SU-DHL-6 (cell line): ENCODE data around the gene LOXHD1.

ENCODE experiments used
- CTCF ChIP-seq: fragments of 200-600 bp; sonication (generic); IDR thresholded peaks from one replicate; pipeline ENCODE4 v1.5.1; 2017; ENCODE audit warnings: antibody characterized with exemption, mild to moderate bottlenecking, low read length, moderate library complexity; ENCODE audit not compliant: insufficient read depth, poor library complexity, severe bottlenecking
- EZH2phosphoT487 ChIP-seq: fragments of 200-600 bp; sonication (generic), shearing (Covaris generic); conservative IDR thresholded peaks from 2 replicates; pipeline ENCODE4 v1.6.1; 2018; ENCODE audit warnings: mild to moderate bottlenecking, antibody characterized with exemption, low read length, moderate library complexity, mixed read lengths

- TF ChIP-seq CTCF (no peak), EZH2phosphoT487 (no peak)
Measured at GRCh38 chr18:46668135-46668534, 11.1 kb upstream of the LOXHD1 start.
